Activated CD4-positive, alpha-beta T cell treated with anti-CD3 and anti-CD28 coated beads, Interleukin-2, amount 50 U/mL, for 24 hours (primary cell): ENCODE measurements around the gene ABCD2.
"Not testable (repeated sequence)": the region's sequence is repeated elsewhere in the genome, so short reads cannot be mapped to it uniquely, and the experiment has no call there.

Experiments
- DNase-seq, 2 donors: peaks; one replicate each; pipeline ENCODE4 v3.0.0-alpha.2; 2020; ENCODE audit warnings: low read depth in 1 of 2, low spot score in 1 of 2

The ABCD2 gene

GRCh38 chr12:39613525-39613924, 6.1 kb downstream of the ABCD2 start:
- no peak for DNase-seq

GRCh38 chr12:39612250-39612649, 7.4 kb downstream of the ABCD2 start:
- no peak for DNase-seq

- DNase-seq: no peak
These were observed 7.8 kb downstream of the ABCD2 start for GRCh38 chr12:39611818-39612217.

GRCh38 chr12:39610436-39611025, 9.1 kb downstream of the ABCD2 start:
- no peak for DNase-seq

GRCh38 chr12:39606712-39607423, 12.7 kb downstream of the ABCD2 start:
- DNase-seq: no peak

GRCh38 chr12:39605996-39606395, 13.6 kb downstream of the ABCD2 start:
- DNase-seq: no peak

- no peak for DNase-seq
These were observed 14.1 kb downstream of the ABCD2 start for GRCh38 chr12:39605501-39605900.

- no peak for DNase-seq
These were observed 16.5 kb downstream of the ABCD2 start for GRCh38 chr12:39603065-39603464.

GRCh38 chr12:39601951-39602350, 17.7 kb downstream of the ABCD2 start:
- DNase-seq: not testable (repeated sequence)

GRCh38 chr12:39595928-39596327, 23.7 kb downstream of the ABCD2 start:
- no peak for DNase-seq

GRCh38 chr12:39592295-39592694, 27.3 kb downstream of the ABCD2 start:
- no peak for DNase-seq

GRCh38 chr12:39588348-39588747, 31.3 kb downstream of the ABCD2 start:
- DNase-seq: no peak

GRCh38 chr12:39587225-39587624, 32.4 kb downstream of the ABCD2 start:
- peak in 1 of 2 donors; percentile 24 for DNase-seq

- no peak for DNase-seq
These were observed 32.8 kb downstream of the ABCD2 start for GRCh38 chr12:39586816-39587215.

- DNase-seq: no peak
These were observed 38.0 kb downstream of the ABCD2 start for GRCh38 chr12:39581592-39581991.

GRCh38 chr12:39575498-39575875, 44.1 kb downstream of the ABCD2 start:
- no peak for DNase-seq

- DNase-seq: no peak
These were observed 44.7 kb downstream of the ABCD2 start for GRCh38 chr12:39574785-39575497.

- no peak for DNase-seq
These were observed 45.2 kb downstream of the ABCD2 start for GRCh38 chr12:39574378-39574777.

- DNase-seq: no peak
These were observed 45.6 kb downstream of the ABCD2 start for GRCh38 chr12:39573971-39574370.

- DNase-seq: no peak
These were observed 47.1 kb downstream of the ABCD2 start for GRCh38 chr12:39572551-39572950.

- DNase-seq: no peak
These were observed 48.3 kb downstream of the ABCD2 start for GRCh38 chr12:39571351-39571750.

- no peak for DNase-seq
These were observed 66.1 kb downstream of the ABCD2 start for GRCh38 chr12:39553476-39553875.
